ENCODE results near the gene ASPHD2. TPM values are rescaled to one million over a fixed set of nuclear protein-coding genes. Genes with fewer than 3 reads are reported as not detected.

The ASPHD2 gene
- total and polyA plus RNA-seq, 2 of the 13 experiments (the other 11 are each of a cell fraction or from before 2014, with no cell fraction given), result 0.04 TPM

GRCh38 chr22:26483439-26484359 lies 54.6 kb downstream of the ASPHD2 start, which contains the start of the genes HPS4 and SRRD (continued):
- TF ChIP-seq, protein P1, sequence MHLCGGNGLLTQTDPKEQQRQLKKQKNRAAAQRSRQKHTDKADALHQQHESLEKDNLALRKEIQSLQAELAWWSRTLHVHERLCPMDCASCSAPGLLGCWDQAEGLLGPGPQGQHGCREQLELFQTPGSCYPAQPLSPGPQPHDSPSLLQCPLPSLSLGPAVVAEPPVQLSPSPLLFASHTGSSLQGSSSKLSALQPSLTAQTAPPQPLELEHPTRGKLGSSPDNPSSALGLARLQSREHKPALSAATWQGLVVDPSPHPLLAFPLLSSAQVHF (CRISPR knock-in tag; IDR thresholded peaks at IDR 0.05), result no peak
- TF ChIP-seq ZNF235 (CRISPR knock-in tag; IDR thresholded peaks at IDR 0.05; ENCODE audit: borderline replicate concordance) (no peak), E2F1 (CRISPR knock-in tag; IDR thresholded peaks at IDR 0.05) (peak; percentile 82), ZFAT (CRISPR knock-in tag; conservative IDR thresholded peaks at IDR 0.05) (no peak), ZNF510 (CRISPR knock-in tag; IDR thresholded peaks at IDR 0.05; ENCODE audit: low read depth) (no peak), NCOA1 (CRISPR knock-in tag; IDR thresholded peaks at IDR 0.05) (no peak), ZNF501 (CRISPR knock-in tag; IDR thresholded peaks at IDR 0.05) (peak; percentile 92), FIP1L1 (IDR thresholded peaks at IDR 0.05; ENCODE audit: borderline replicate concordance, insufficient read depth, low read depth, low read length) (no peak), PRPF4 (IDR thresholded peaks at IDR 0.05; ENCODE audit: low read depth, low read length, poor library complexity, severe bottlenecking) (no peak), HIC2 (CRISPR knock-in tag; IDR thresholded peaks at IDR 0.05; ENCODE audit: low read depth) (no peak), ZNF782 (CRISPR knock-in tag; IDR thresholded peaks at IDR 0.05; ENCODE audit: borderline replicate concordance) (peak; percentile 53; the same call in 1 of the 2 replicates), SP5 (CRISPR knock-in tag; IDR thresholded peaks at IDR 0.05; ENCODE audit: borderline replicate concordance, low read depth) (peak; percentile 96), EHMT2 (IDR thresholded peaks at IDR 0.05; ENCODE audit: borderline replicate concordance, low read depth, low read length) (no peak), ZFP37 (CRISPR knock-in tag; IDR thresholded peaks at IDR 0.05; ENCODE audit: borderline replicate concordance) (peak; percentile 75; the same call in 1 of the 2 replicates)
- TF ChIP-seq, protein P2, sequence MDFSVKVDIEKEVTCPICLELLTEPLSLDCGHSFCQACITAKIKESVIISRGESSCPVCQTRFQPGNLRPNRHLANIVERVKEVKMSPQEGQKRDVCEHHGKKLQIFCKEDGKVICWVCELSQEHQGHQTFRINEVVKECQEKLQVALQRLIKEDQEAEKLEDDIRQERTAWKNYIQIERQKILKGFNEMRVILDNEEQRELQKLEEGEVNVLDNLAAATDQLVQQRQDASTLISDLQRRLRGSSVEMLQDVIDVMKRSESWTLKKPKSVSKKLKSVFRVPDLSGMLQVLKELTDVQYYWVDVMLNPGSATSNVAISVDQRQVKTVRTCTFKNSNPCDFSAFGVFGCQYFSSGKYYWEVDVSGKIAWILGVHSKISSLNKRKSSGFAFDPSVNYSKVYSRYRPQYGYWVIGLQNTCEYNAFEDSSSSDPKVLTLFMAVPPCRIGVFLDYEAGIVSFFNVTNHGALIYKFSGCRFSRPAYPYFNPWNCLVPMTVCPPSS (IDR thresholded peaks at IDR 0.05), result no peak
- TF ChIP-seq, protein P3, sequence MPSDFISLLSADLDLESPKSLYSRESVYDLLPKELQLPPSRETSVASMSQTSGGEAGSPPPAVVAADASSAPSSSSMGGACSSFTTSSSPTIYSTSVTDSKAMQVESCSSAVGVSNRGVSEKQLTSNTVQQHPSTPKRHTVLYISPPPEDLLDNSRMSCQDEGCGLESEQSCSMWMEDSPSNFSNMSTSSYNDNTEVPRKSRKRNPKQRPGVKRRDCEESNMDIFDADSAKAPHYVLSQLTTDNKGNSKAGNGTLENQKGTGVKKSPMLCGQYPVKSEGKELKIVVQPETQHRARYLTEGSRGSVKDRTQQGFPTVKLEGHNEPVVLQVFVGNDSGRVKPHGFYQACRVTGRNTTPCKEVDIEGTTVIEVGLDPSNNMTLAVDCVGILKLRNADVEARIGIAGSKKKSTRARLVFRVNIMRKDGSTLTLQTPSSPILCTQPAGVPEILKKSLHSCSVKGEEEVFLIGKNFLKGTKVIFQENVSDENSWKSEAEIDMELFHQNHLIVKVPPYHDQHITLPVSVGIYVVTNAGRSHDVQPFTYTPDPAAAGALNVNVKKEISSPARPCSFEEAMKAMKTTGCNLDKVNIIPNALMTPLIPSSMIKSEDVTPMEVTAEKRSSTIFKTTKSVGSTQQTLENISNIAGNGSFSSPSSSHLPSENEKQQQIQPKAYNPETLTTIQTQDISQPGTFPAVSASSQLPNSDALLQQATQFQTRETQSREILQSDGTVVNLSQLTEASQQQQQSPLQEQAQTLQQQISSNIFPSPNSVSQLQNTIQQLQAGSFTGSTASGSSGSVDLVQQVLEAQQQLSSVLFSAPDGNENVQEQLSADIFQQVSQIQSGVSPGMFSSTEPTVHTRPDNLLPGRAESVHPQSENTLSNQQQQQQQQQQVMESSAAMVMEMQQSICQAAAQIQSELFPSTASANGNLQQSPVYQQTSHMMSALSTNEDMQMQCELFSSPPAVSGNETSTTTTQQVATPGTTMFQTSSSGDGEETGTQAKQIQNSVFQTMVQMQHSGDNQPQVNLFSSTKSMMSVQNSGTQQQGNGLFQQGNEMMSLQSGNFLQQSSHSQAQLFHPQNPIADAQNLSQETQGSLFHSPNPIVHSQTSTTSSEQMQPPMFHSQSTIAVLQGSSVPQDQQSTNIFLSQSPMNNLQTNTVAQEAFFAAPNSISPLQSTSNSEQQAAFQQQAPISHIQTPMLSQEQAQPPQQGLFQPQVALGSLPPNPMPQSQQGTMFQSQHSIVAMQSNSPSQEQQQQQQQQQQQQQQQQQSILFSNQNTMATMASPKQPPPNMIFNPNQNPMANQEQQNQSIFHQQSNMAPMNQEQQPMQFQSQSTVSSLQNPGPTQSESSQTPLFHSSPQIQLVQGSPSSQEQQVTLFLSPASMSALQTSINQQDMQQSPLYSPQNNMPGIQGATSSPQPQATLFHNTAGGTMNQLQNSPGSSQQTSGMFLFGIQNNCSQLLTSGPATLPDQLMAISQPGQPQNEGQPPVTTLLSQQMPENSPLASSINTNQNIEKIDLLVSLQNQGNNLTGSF (CRISPR knock-in tag; IDR thresholded peaks at IDR 0.05), result no peak

All from HepG2 (cell line).